ENCODE results near the gene ZNF804B.
A peak's percentile ranks its signal among the peaks of the same experiment; 100 is the strongest.

Gene ZNF804B

DNA sequence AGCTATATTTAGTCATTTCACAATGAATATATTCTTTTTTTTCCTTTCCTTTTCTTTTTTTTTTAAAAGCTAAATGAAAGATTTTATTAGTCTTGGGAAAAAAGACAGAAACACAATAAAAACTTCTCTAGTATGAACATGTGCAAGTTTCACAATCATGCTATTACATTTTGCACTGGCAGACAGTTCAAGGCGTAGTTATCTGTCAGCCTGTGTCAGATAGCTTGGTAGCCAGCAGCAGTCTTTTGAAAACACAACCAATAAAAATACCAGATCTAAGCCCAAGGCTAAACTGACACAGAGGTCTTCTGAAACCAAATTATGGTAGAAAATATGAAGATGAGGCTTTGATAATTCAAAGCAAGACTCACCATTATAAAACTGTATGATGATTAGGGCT is 241.8 kb downstream of the ZNF804B start:
- no peaks in the 10 kb centered on the region for H3K9me3 ChIP-seq (ENCODE audit: insufficient read depth, low read length, severe bottlenecking)
- H3K9ac ChIP-seq (ENCODE audit: low read depth, low read length), result no peak overlapping the region
- no peak overlapping the region for H2AFZ ChIP-seq (ENCODE audit: low read depth, low read length)
- no peaks in the 10 kb centered on the region for H3K27me3 ChIP-seq (ENCODE audit: insufficient read depth, low read length, poor library complexity)
- no peak overlapping the region for H3K27ac ChIP-seq (ENCODE audit: low read length)
- DNase-seq, result no peak
- peaks cover 15% of the 10 kb centered on the region for H3K4me1 ChIP-seq (ENCODE audit: insufficient read depth, low read length)
- H3K4me2 ChIP-seq (ENCODE audit: insufficient read depth, low read length), result no peak overlapping the region
- no peak for ATAC-seq (ENCODE audit: insufficient read depth, low read depth)
- H3K4me3 ChIP-seq (ENCODE audit: low read depth in 1 of 2, low read length in 2 of 2), result no peak overlapping the region
- H3K36me3 ChIP-seq (ENCODE audit: insufficient read depth, low read length), result no peaks in the 10 kb centered on the region
- H4K20me1 ChIP-seq (ENCODE audit: insufficient read depth, low read length), result no peaks in the 10 kb centered on the region
- TF ChIP-seq EZH2 (IDR thresholded peaks at IDR 0.05; ENCODE audit: borderline replicate concordance, low read depth, low read length, severe bottlenecking), result no peak
- TF ChIP-seq, protein P1, sequence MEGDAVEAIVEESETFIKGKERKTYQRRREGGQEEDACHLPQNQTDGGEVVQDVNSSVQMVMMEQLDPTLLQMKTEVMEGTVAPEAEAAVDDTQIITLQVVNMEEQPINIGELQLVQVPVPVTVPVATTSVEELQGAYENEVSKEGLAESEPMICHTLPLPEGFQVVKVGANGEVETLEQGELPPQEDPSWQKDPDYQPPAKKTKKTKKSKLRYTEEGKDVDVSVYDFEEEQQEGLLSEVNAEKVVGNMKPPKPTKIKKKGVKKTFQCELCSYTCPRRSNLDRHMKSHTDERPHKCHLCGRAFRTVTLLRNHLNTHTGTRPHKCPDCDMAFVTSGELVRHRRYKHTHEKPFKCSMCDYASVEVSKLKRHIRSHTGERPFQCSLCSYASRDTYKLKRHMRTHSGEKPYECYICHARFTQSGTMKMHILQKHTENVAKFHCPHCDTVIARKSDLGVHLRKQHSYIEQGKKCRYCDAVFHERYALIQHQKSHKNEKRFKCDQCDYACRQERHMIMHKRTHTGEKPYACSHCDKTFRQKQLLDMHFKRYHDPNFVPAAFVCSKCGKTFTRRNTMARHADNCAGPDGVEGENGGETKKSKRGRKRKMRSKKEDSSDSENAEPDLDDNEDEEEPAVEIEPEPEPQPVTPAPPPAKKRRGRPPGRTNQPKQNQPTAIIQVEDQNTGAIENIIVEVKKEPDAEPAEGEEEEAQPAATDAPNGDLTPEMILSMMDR (IDR thresholded peaks at IDR 0.05; ENCODE audit: borderline replicate concordance, extremely low read depth, low read length, poor library complexity, severe bottlenecking), result no peak
- no peaks in the 10 kb centered on the region for H3K79me2 ChIP-seq (ENCODE audit: insufficient read depth, low read length)

DNA sequence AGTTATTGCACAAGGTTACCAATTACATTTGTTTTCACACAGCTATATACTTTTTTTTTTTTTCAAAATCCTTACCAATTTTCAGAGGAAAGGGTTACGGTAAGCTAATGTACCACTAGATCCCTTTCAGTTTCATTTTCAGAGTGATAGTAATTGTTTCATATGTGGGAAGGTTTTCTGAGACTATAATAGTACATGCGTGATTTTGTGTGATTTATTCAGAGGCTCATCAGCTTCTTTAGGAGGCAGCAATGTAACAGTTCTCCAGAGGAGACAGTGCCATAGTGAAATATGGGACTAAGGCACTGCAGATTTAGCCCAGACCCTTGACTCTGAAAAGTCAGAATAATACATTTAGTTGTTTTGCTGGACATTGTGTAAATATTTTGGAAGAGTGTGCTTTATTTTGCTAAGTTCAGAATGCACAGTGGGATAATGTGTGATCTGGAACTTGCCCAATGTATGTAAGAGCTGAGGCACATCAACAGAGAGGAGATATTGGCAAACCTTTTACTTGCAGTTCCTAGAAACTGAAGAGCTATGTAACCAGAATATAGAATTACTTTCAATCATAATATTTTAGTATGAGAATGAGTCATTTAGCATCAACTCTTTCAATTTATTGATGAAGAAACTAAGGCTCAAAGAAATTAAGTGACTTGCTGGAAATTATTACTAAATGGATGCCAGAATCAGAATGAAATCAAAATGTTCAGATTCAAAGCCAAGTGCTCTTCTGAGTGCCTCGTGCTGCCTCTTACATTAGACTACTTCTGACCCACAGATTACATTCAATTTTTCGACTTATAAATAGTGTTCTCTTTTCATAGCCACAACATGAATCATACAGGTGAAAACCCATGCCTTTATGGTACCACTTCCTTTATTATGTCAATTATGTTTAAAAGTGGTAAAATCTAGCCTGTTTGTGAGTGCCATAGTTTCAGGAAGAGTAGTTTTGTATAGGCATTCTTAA is 243.8 kb downstream of the ZNF804B start:
- H3K36me3 ChIP-seq (ENCODE audit: insufficient read depth, low read length), result no peaks in the 10 kb centered on the region
- H3K27me3 ChIP-seq (ENCODE audit: insufficient read depth, low read length, poor library complexity), result no peaks in the 10 kb centered on the region
- H3K79me2 ChIP-seq (ENCODE audit: insufficient read depth, low read length), result no peaks in the 10 kb centered on the region
- peak; percentile 93 for ATAC-seq (ENCODE audit: insufficient read depth, low read depth)
- no peak for DNase-seq
- peaks cover 15% of the 10 kb centered on the region for H3K4me1 ChIP-seq (ENCODE audit: insufficient read depth, low read length)
- peak overlapping the region; percentile 33 for H3K9ac ChIP-seq (ENCODE audit: low read depth, low read length)
- TF ChIP-seq, protein P1 (IDR thresholded peaks at IDR 0.05; ENCODE audit: borderline replicate concordance, extremely low read depth, low read length, poor library complexity, severe bottlenecking), result no peak
- TF ChIP-seq EZH2 (IDR thresholded peaks at IDR 0.05; ENCODE audit: borderline replicate concordance, low read depth, low read length, severe bottlenecking), result no peak
- peak overlapping the region; percentile 73 for H3K27ac ChIP-seq (ENCODE audit: low read length)
- H4K20me1 ChIP-seq (ENCODE audit: insufficient read depth, low read length), result no peaks in the 10 kb centered on the region
- H3K4me2 ChIP-seq (ENCODE audit: insufficient read depth, low read length), result peak overlapping the region; percentile 65
- peak overlapping the region; percentile 83 for H2AFZ ChIP-seq (ENCODE audit: low read depth, low read length)
- H3K4me3 ChIP-seq (ENCODE audit: low read depth in 1 of 2, low read length in 2 of 2), result peak overlapping the region; percentile 17 to 49; a peak in 3 of 4 replicates
- H3K9me3 ChIP-seq (ENCODE audit: insufficient read depth, low read length, severe bottlenecking), result no peaks in the 10 kb centered on the region

DNA sequence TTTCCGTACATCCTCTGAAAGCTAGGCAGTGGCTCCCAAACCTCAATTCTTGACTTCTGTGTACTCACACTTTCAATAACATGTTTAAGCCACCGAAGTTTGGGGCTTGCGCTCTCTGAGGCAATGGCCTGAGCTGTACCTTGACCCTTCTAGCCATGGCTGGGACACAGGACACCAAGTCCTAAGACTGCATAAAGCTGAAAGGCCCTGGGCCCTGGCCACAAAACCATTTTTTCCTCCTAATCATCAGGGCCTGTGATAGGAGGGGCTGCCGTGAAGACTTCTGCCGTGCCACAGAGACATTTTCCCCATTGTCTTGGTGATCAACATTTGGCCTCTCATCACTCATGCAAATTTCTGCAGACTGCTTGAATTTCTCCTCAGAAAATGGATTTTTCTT is 252.5 kb downstream of the ZNF804B start:
- H3K27me3 ChIP-seq (ENCODE audit: insufficient read depth, low read length, poor library complexity), result no peaks in the 10 kb centered on the region
- H3K4me2 ChIP-seq (ENCODE audit: insufficient read depth, low read length), result no peak overlapping the region
- H3K36me3 ChIP-seq (ENCODE audit: insufficient read depth, low read length), result no peaks in the 10 kb centered on the region
- no peaks in the 10 kb centered on the region for H3K4me1 ChIP-seq (ENCODE audit: insufficient read depth, low read length)
- DNase-seq (no peak), ATAC-seq (ENCODE audit: insufficient read depth, low read depth) (no peak)
- no peak overlapping the region for H3K4me3 ChIP-seq (ENCODE audit: low read depth in 1 of 2, low read length in 2 of 2)
- H2AFZ ChIP-seq (ENCODE audit: low read depth, low read length), result no peak overlapping the region
- no peak overlapping the region for H3K9ac ChIP-seq (ENCODE audit: low read depth, low read length)
- H3K79me2 ChIP-seq (ENCODE audit: insufficient read depth, low read length), result no peaks in the 10 kb centered on the region
- no peak overlapping the region for H3K27ac ChIP-seq (ENCODE audit: low read length)
- H4K20me1 ChIP-seq (ENCODE audit: insufficient read depth, low read length), result no peaks in the 10 kb centered on the region
- no peaks in the 10 kb centered on the region for H3K9me3 ChIP-seq (ENCODE audit: insufficient read depth, low read length, severe bottlenecking)
- no peak for TF ChIP-seq EZH2 (IDR thresholded peaks at IDR 0.05; ENCODE audit: borderline replicate concordance, low read depth, low read length, severe bottlenecking)
- TF ChIP-seq, protein P1 (IDR thresholded peaks at IDR 0.05; ENCODE audit: borderline replicate concordance, extremely low read depth, low read length, poor library complexity, severe bottlenecking), result no peak

Data from DND-41 (cell line).